Activated T-helper 1 cell treated with anti-CD3 and anti-CD28 coated beads, Interleukin-12 subunit alpha, Interleukin-12 subunit beta, Interleukin-2, Interleukin-4 antibody, amounts not matched to agents 30 ng/mL and 10 ng/mL and 1 ng/mL, durations not matched to agents 14 hours and 24 hours and 36 hours (primary cell): ENCODE measurements around the gene ISM2. TPM values are rescaled to one million over a fixed set of nuclear protein-coding genes. Genes with fewer than 3 reads are reported as not detected.

Source experiments
- DNase-seq: peaks from one replicate; pipeline ENCODE4 v3.0.0; 2021; ENCODE audit warnings: low spot score
- H3K27ac Mint-ChIP-seq: one replicate; pipeline ENCODE4 v1.8.0; 2021; ENCODE audit warnings: mild to moderate bottlenecking, mixed read lengths
- H3K27me3 Mint-ChIP-seq: one replicate; pipeline ENCODE4 v1.8.0; 2022; ENCODE audit warnings: mild to moderate bottlenecking, moderate library complexity, mixed read lengths; ENCODE audit not compliant: insufficient read depth
- H3K36me3 Mint-ChIP-seq: one replicate; pipeline ENCODE4 v1.8.0; 2021; ENCODE audit warnings: low read depth, mixed read lengths
- H3K4me1 Mint-ChIP-seq: one replicate; pipeline ENCODE4 v1.8.0; 2021; ENCODE audit warnings: low read depth, mixed read lengths
- H3K4me3 Mint-ChIP-seq: one replicate; pipeline ENCODE4 v1.8.0; 2021; ENCODE audit warnings: mild to moderate bottlenecking, moderate library complexity, mixed read lengths
- H3K9me3 Mint-ChIP-seq: one replicate; pipeline ENCODE4 v1.8.0; 2021; ENCODE audit warnings: mixed read lengths
- intact Hi-C: fragments of 100-400 bp; cut with micrococcal nuclease; formaldehyde crosslinking; loops from one replicate; pipeline ENCODE4 v1.15.1; 2024
- total RNA-seq: library from RNA; stranded (reverse); gene quantifications from 2 replicates; pipeline ENCODE4 v1.2.3, GENCODE V29; 2022

ISM2 gene
- total RNA-seq, 1 donor from 2014 or later: 0.08 TPM

GRCh38 chr14:77455966-77456640 is 42.5 kb downstream of the ISM2 start:
- Mint-ChIP-seq H3K9me3 (no peaks in the 10 kb centered on the region), H3K4me1 (peaks cover 29% of the 10 kb centered on the region), H3K4me3 (peak overlapping the region; percentile 100), H3K27me3 (no peaks in the 10 kb centered on the region), H3K36me3 (peaks cover 26% of the 10 kb centered on the region), H3K27ac (no peak overlapping the region)
- intact Hi-C loops: loop anchor here (2.0 to 10.0 kb wide), 4 partner anchors 421 to 1303 kb away; no protein-coding TSS in a partner anchor
- DNase-seq: no peak

DNA sequence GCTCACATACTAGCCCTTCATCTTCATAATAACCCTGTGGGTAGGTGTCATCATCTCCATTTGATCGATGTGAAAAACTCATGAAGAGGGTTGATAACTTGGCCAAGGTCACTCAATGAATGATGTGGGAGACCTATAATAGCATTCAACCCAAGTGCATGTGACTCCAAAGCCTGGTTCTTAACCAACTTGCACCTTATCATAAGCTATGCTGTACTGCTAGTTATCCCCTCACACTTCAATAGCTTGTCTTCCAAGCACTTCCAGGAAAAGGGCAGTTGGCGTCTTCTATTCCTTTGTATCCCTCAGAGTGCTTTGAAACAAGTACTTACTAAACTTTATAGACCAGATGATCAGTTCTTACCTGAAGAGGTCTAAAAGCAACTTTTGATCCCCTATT is 56.4 kb downstream of the ISM2 start:
- Mint-ChIP-seq H3K4me3 (no peak overlapping the region), H3K27ac (no peak overlapping the region), H3K9me3 (no peaks in the 10 kb centered on the region), H3K4me1 (no peaks in the 10 kb centered on the region), H3K27me3 (no peaks in the 10 kb centered on the region), H3K36me3 (peaks cover 18% of the 10 kb centered on the region)
- intact Hi-C loops: no loop called here
- no peak for DNase-seq

GRCh38 chr14:77439861-77440260 is 58.8 kb downstream of the ISM2 start:
- intact Hi-C loops: no loop called here
- H3K27ac Mint-ChIP-seq: no peak overlapping the region
- no peak overlapping the region for H3K4me3 Mint-ChIP-seq
- H3K4me1 Mint-ChIP-seq: no peaks in the 10 kb centered on the region
- no peaks in the 10 kb centered on the region for H3K9me3 Mint-ChIP-seq
- no peak for DNase-seq
- no peaks in the 10 kb centered on the region for H3K27me3 Mint-ChIP-seq
- H3K36me3 Mint-ChIP-seq: peaks cover 24% of the 10 kb centered on the region

- Mint-ChIP-seq H3K9me3 (no peaks in the 10 kb centered on the region), H3K4me1 (no peaks in the 10 kb centered on the region), H3K36me3 (peaks cover 27% of the 10 kb centered on the region), H3K27me3 (no peaks in the 10 kb centered on the region), H3K27ac (no peak overlapping the region), H3K4me3 (no peak overlapping the region)
- no peak for DNase-seq
- intact Hi-C loops: no loop called here
These were observed 60.0 kb downstream of the ISM2 start for GRCh38 chr14:77438596-77438995.

- peaks cover 24% of the 10 kb centered on the region for H3K36me3 Mint-ChIP-seq
- intact Hi-C loops: no loop called here
- H3K27me3 Mint-ChIP-seq: no peaks in the 10 kb centered on the region
- no peaks in the 10 kb centered on the region for H3K9me3 Mint-ChIP-seq
- H3K4me1 Mint-ChIP-seq: no peaks in the 10 kb centered on the region
- H3K27ac Mint-ChIP-seq: no peak overlapping the region
- no peak overlapping the region for H3K4me3 Mint-ChIP-seq
- no peak for DNase-seq
These were observed 62.6 kb downstream of the ISM2 start for GRCh38 chr14:77436042-77436441.

DNA sequence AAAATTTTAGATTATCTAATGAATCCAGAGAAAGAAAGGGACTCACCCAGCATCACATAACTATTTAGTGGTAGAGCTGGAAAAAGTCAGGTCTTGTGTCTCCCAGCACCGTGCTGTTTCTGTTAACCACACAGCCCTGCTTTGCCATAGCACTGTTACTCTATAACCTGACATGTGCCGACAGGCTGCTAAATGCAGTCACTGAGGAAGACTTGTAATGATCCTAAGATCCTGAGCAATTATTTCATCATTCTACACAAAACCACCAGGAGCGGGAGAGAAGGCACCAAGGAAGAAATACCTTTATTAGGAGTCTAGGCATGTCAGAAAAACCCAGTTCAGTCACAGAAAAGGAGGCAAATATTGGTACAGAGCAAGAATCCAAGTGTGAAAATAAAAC is 72.2 kb downstream of the ISM2 start:
- H3K27me3 Mint-ChIP-seq: no peaks in the 10 kb centered on the region

GRCh38 chr14:77424862-77425261 is 73.8 kb downstream of the ISM2 start:
- DNase-seq: no peak
- intact Hi-C loops: no loop called here
- Mint-ChIP-seq H3K27ac (no peak overlapping the region), H3K27me3 (no peaks in the 10 kb centered on the region), H3K4me1 (no peaks in the 10 kb centered on the region), H3K36me3 (peaks cover 47% of the 10 kb centered on the region), H3K4me3 (no peak overlapping the region), H3K9me3 (peaks cover 3% of the 10 kb centered on the region)

More for the DNA sequence above, 72.2 kb downstream of the ISM2 start:
- no peak overlapping the region for H3K4me3 Mint-ChIP-seq
- no peak overlapping the region for H3K27ac Mint-ChIP-seq
- H3K36me3 Mint-ChIP-seq: peaks cover 42% of the 10 kb centered on the region
- intact Hi-C loops: no loop called here
- DNase-seq: no peak
- no peaks in the 10 kb centered on the region for H3K9me3 Mint-ChIP-seq
- H3K4me1 Mint-ChIP-seq: no peaks in the 10 kb centered on the region

Other genes starting within 250 kb of the ISM2 start
- not detected in 2 replicates for gene NGB, start 227.6 kb downstream of the ISM2 start, total RNA-seq
- gene POMT2, start 177.9 kb downstream of the ISM2 start, total RNA-seq: 20.5 and 22.1 TPM in 2 replicates
- 5.3 and 7.0 TPM in 2 replicates for gene GSTZ1, start 177.8 kb downstream of the ISM2 start, total RNA-seq
- gene TMED8, start 121.7 kb downstream of the ISM2 start, total RNA-seq: 28.1 and 28.4 TPM in 2 replicates
- gene SAMD15, start 121.4 kb downstream of the ISM2 start, total RNA-seq: 0.29 and 1.1 TPM in 2 replicates
- gene NOXRED1, start 75.3 kb downstream of the ISM2 start, total RNA-seq: 0.18 and 0.91 TPM in 2 replicates
- gene VIPAS39, start 41.2 kb downstream of the ISM2 start, total RNA-seq: 17.3 and 18.7 TPM in 2 replicates
- 370 and 383 TPM in 2 replicates for gene AHSA1, start 40.7 kb downstream of the ISM2 start, total RNA-seq
- gene SPTLC2, start 117.8 kb upstream of the ISM2 start, total RNA-seq: 29.9 and 31.9 TPM in 2 replicates
- 16.3 and 21.9 TPM in 2 replicates for gene ALKBH1, start 209.2 kb upstream of the ISM2 start, total RNA-seq
- 177 and 178 TPM in 2 replicates for gene SLIRP, start 209.3 kb upstream of the ISM2 start, total RNA-seq